ENCODE results near the gene MUC15.
"Not testable (repeated sequence)": the region's sequence is repeated elsewhere in the genome, so short reads cannot be mapped to it uniquely, and the experiment has no call there.

The MUC15 gene

GRCh38 chr11:26607725-26608506 is 35.9 kb upstream of the MUC15 start:
- TF ChIP-seq, protein P1, sequence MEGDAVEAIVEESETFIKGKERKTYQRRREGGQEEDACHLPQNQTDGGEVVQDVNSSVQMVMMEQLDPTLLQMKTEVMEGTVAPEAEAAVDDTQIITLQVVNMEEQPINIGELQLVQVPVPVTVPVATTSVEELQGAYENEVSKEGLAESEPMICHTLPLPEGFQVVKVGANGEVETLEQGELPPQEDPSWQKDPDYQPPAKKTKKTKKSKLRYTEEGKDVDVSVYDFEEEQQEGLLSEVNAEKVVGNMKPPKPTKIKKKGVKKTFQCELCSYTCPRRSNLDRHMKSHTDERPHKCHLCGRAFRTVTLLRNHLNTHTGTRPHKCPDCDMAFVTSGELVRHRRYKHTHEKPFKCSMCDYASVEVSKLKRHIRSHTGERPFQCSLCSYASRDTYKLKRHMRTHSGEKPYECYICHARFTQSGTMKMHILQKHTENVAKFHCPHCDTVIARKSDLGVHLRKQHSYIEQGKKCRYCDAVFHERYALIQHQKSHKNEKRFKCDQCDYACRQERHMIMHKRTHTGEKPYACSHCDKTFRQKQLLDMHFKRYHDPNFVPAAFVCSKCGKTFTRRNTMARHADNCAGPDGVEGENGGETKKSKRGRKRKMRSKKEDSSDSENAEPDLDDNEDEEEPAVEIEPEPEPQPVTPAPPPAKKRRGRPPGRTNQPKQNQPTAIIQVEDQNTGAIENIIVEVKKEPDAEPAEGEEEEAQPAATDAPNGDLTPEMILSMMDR (conservative IDR thresholded peaks at IDR 0.05; ENCODE audit: low read depth): no peak
- H3K27ac ChIP-seq: no peak overlapping the region
- CTCF ChIA-PET: no interaction called here
- DNase-seq (ENCODE audit: low spot score): no peak
- POLR2A ChIA-PET (ENCODE audit: low non-redundant PET): no interaction called here

GRCh38 chr11:26599876-26600434 is 27.9 kb upstream of the MUC15 start:
- POLR2A ChIA-PET (ENCODE audit: low non-redundant PET): no interaction called here
- CTCF ChIA-PET: no interaction called here
- no peak overlapping the region for H3K27ac ChIP-seq
- no peak for DNase-seq (ENCODE audit: low spot score)
- TF ChIP-seq, protein P1 (conservative IDR thresholded peaks at IDR 0.05; ENCODE audit: low read depth): no peak

DNA sequence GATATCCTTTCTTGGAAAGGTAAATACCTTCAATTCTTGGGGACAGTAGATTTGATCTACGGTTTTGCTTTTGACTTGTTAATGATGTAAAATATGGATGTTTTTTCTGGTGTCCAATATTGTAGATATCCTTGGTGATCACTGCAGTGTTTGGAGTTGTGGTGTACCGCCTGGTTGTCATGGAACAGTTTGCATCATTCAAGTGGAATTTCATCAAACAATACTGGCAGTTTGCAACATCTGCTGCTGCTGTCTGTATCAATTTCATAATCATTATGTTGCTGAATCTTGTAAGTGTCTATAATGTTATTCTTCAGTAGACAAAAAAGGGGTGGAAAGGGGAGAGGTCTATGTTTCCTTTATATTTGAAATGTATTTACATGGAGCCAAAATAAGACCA is 27.4 kb upstream of the MUC15 start:
- TF ChIP-seq, protein P1 (conservative IDR thresholded peaks at IDR 0.05; ENCODE audit: low read depth): no peak
- ChIA-PET CTCF (no interaction called here), POLR2A (ENCODE audit: low non-redundant PET) (no interaction called here)
- no peak overlapping the region for H3K27ac ChIP-seq
- peak; percentile 44 for DNase-seq (ENCODE audit: low spot score)

GRCh38 chr11:26597899-26598298 is 25.8 kb upstream of the MUC15 start:
- TF ChIP-seq, protein P1 (conservative IDR thresholded peaks at IDR 0.05; ENCODE audit: low read depth): no peak
- ChIA-PET CTCF (interaction anchor here (1.1 kb wide), 1 partner anchor 20 kb away, joined by 3 read pairs; no protein-coding TSS in a partner anchor), POLR2A (ENCODE audit: low non-redundant PET) (no interaction called here)
- H3K27ac ChIP-seq: no peak overlapping the region
- DNase-seq (ENCODE audit: low spot score): no peak

DNA sequence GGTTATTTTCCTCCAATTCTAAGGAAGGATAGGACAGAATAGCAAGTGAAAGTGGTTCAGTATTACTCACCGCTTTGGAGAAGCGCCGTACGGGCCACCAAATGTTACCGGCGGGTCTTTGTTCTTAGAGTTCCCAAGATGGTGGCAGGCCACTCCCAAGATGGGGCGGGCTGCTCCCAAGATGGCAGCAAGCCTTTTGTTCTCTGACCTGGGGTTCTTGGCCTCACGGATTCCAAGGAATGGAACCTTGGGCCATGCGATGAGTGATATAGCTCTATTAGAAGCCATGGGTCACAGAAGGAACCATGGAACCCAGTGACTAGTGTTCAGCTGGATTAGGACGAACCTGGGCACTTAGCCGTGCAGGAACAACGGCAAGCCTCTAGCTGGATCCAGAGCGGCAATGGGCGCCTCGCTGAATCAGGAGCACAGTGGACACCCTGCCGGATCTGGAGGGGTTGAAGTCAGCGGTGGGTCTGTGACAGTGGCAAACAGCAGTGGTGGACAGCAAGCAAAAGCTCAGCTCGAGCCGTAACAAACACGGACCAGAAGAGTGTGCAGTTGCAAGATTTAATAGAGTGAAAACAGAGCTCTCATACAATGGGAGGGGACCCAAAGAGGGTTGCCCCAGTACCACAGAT is 25.1 kb upstream of the MUC15 start:
- POLR2A ChIA-PET (ENCODE audit: low non-redundant PET): not testable (repeated sequence)

DNA sequence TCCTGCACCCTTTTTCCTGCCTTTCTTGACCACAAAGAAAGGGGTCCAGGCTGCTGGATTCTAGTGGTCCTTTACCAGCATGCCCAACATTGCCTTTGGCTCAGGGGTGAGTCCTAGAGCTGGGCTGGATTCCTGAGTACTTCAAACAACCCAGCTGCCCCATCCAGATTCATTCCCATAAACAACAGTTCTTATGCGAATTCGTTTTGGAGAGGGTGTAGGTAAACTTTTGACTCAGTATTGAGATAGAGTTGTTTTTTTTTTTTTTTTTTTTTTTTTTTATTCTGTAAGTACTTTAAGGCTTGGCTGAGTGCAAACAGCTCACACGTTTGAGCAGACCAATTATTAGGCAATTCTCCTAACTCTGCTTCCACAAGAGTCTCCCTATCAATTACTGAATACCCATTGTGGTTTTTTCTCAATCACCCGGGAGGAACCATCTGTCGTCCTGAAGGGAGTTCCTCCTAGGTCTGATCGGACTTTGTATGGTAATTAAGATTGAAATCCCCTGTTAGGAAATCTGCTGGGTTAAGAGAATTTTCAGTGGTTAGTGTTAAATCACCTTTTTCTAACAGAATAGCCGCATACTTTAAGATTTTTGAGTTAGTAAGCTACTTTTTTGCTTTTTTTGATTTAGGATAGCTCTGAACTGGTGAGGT is 23.3 kb upstream of the MUC15 start:
- POLR2A ChIA-PET (ENCODE audit: low non-redundant PET); H3K27ac ChIP-seq; DNase-seq (ENCODE audit: low spot score); CTCF ChIA-PET: not testable (repeated sequence)

More for the DNA sequence above, 25.1 kb upstream of the MUC15 start:
- not testable (repeated sequence) for H3K27ac ChIP-seq; DNase-seq (ENCODE audit: low spot score)
- CTCF ChIA-PET: interaction anchor here (1.1 kb wide), 1 partner anchor 21 kb away, joined by 3 read pairs; no protein-coding TSS in a partner anchor

DNA sequence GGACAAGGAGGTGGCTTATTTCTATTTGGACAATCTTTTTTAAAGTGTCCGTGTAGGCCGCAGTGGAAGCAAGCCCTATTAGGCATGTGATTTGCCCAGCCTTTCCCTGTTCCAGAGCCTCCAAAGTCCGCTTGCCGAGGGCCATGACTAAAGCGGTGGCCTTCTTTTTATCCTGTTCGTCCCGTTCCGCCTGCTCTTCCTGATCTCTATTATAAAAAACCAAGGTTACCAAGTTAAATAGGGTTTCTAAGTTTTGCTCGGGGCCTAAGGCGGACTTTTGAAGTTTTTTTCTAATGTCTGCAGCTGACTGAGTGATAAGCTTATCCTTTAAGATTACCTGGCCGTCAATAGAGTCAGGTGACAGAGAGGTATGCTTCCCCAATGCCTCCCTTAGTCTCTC is 21.6 kb upstream of the MUC15 start:
- ChIA-PET POLR2A (ENCODE audit: low non-redundant PET) (no interaction called here), CTCF (no interaction called here)
- TF ChIP-seq, protein P1 (conservative IDR thresholded peaks at IDR 0.05; ENCODE audit: low read depth): no peak
- DNase-seq (ENCODE audit: low spot score): no peak
- no peak overlapping the region for H3K27ac ChIP-seq
